Astrocyte (in vitro differentiated cells and primary cell): ENCODE measurements around the gene ENTPD8. TPM values are rescaled to one million over a fixed set of nuclear protein-coding genes. Genes with fewer than 3 reads are reported as not detected.

Experiments
- DNase-seq: peaks from one replicate; pipeline ENCODE4 v3.0.0-alpha.2; 2010; ENCODE audit warnings: low read depth
- FAIRE-seq: peaks from 2 replicates; lab custom pipeline; 2011; peaks lifted over from hg19 to GRCh38; lab: Jason Lieb, UNC
- H2AFZ ChIP-seq: 2 replicates; pipeline ENCODE4 v1.6.0; 2012; ENCODE audit warnings: low read depth, low read length, inconsistent platforms
- H3K27ac ChIP-seq: 2 replicates; pipeline ENCODE4 v1.5.1; 2011; ENCODE audit warnings: low read depth, low read length, inconsistent platforms
- H3K27me3 ChIP-seq: 2 replicates; pipeline ENCODE4 v1.6.0; 2011; ENCODE audit warnings: low read length, inconsistent platforms; ENCODE audit not compliant: insufficient read depth
- H3K36me3 ChIP-seq: 2 replicates; pipeline ENCODE4 v1.5.1; 2011; ENCODE audit warnings: low read length, inconsistent platforms; ENCODE audit not compliant: insufficient read depth
- H3K4me1 ChIP-seq: 2 replicates; pipeline ENCODE4 v1.5.1; 2011; ENCODE audit warnings: low read length, inconsistent platforms; ENCODE audit not compliant: insufficient read depth
- H3K4me2 ChIP-seq: 2 replicates; pipeline ENCODE4 v1.6.0; 2012; ENCODE audit warnings: low read length, inconsistent platforms
- H3K4me3 ChIP-seq: 2 replicates; pipeline ENCODE4 v1.5.1; 2011; ENCODE audit warnings: low read depth, mild to moderate bottlenecking, low read length, inconsistent platforms; ENCODE audit not compliant: insufficient read depth
- H3K79me2 ChIP-seq: 2 replicates; pipeline ENCODE4 v1.6.0; 2012; ENCODE audit warnings: mild to moderate bottlenecking, low read length, inconsistent platforms; ENCODE audit not compliant: insufficient read depth
- H3K9ac ChIP-seq: 2 replicates; pipeline ENCODE4 v1.6.0; 2012; ENCODE audit warnings: mild to moderate bottlenecking, low read length, inconsistent platforms
- H3K9me3 ChIP-seq: 2 replicates; pipeline ENCODE4 v1.5.1; 2012; ENCODE audit warnings: low read depth, mild to moderate bottlenecking, low read length, inconsistent platforms; ENCODE audit not compliant: insufficient read depth
- H4K20me1 ChIP-seq: 2 replicates; pipeline ENCODE4 v1.6.0; 2012; ENCODE audit warnings: low read length, inconsistent platforms; ENCODE audit not compliant: insufficient read depth
- H3K27ac Mint-ChIP-seq: one replicate; pipeline ENCODE4 v1.8.0; 2021; ENCODE audit warnings: mild to moderate bottlenecking, mixed read lengths; ENCODE audit not compliant: unreplicated experiment
- H3K27me3 Mint-ChIP-seq: one replicate; pipeline ENCODE4 v1.8.0; 2021; ENCODE audit warnings: low read depth, mixed read lengths; ENCODE audit not compliant: unreplicated experiment
- H3K36me3 Mint-ChIP-seq: one replicate; pipeline ENCODE4 v1.8.0; 2021; ENCODE audit warnings: low read depth, mixed read lengths; ENCODE audit not compliant: unreplicated experiment
- H3K4me1 Mint-ChIP-seq: one replicate; pipeline ENCODE4 v1.8.0; 2021; ENCODE audit warnings: low read depth, mixed read lengths; ENCODE audit not compliant: unreplicated experiment
- H3K4me3 Mint-ChIP-seq: one replicate; pipeline ENCODE4 v1.8.0; 2021; ENCODE audit warnings: mild to moderate bottlenecking, moderate library complexity, mixed read lengths; ENCODE audit not compliant: unreplicated experiment
- H3K9me3 Mint-ChIP-seq: one replicate; pipeline ENCODE4 v1.8.0; 2021; ENCODE audit warnings: mild to moderate bottlenecking, mixed read lengths; ENCODE audit not compliant: unreplicated experiment
- CTCF ChIP-seq: IDR thresholded peaks from 2 replicates; pipeline ENCODE4 v1.5.1; 2011; ENCODE audit warnings: low read depth, mild to moderate bottlenecking, inconsistent platforms, low read length, moderate library complexity; ENCODE audit not compliant: insufficient read depth
- EZH2 ChIP-seq: IDR thresholded peaks from 2 replicates; pipeline ENCODE4 v1.6.1; 2012; ENCODE audit warnings: mild to moderate bottlenecking, low read length, inconsistent platforms; ENCODE audit not compliant: insufficient read depth
- total RNA-seq: library from RNA; stranded (reverse); gene quantifications from 2 replicates; pipeline ENCODE4 v1.2.1, GENCODE V29; 2021

ENTPD8 gene
- total RNA-seq, 1 donor from 2014 or later, result 0.11 TPM

GRCh38 chr9:137485343-137486140 lies 44.4 kb upstream of the ENTPD8 start:
- H4K20me1 ChIP-seq, result no peaks in the 10 kb centered on the region
- Mint-ChIP-seq H3K9me3 (no peaks in the 10 kb centered on the region), H3K4me3 (no peak overlapping the region), H3K4me1 (peaks cover 7% of the 10 kb centered on the region), H3K36me3 (no peaks in the 10 kb centered on the region), H3K27ac (no peak overlapping the region), H3K27me3 (peaks cover 12% of the 10 kb centered on the region)
- H3K4me2 ChIP-seq, result no peak overlapping the region
- peaks cover 10% of the 10 kb centered on the region for H3K4me1 ChIP-seq
- no peak overlapping the region for H2AFZ ChIP-seq
- no peaks in the 10 kb centered on the region for H3K27me3 ChIP-seq
- FAIRE-seq (no peak), DNase-seq (no peak)
- TF ChIP-seq CTCF (no peak), EZH2 (no peak)
- no peaks in the 10 kb centered on the region for H3K36me3 ChIP-seq
- no peaks in the 10 kb centered on the region for H3K79me2 ChIP-seq
- no peak overlapping the region for H3K9ac ChIP-seq
- no peak overlapping the region for H3K4me3 ChIP-seq
- no peaks in the 10 kb centered on the region for H3K9me3 ChIP-seq
- no peak overlapping the region for H3K27ac ChIP-seq

GRCh38 chr9:137484551-137485315 lies 43.6 kb upstream of the ENTPD8 start:
- Mint-ChIP-seq H3K27ac (no peak overlapping the region), H3K4me1 (peaks cover 7% of the 10 kb centered on the region), H3K27me3 (peaks cover 10% of the 10 kb centered on the region), H3K9me3 (no peaks in the 10 kb centered on the region), H3K4me3 (no peak overlapping the region), H3K36me3 (no peaks in the 10 kb centered on the region)
- Histone ChIP-seq H3K79me2 (no peaks in the 10 kb centered on the region), H3K36me3 (no peaks in the 10 kb centered on the region), H3K9me3 (no peaks in the 10 kb centered on the region), H3K4me2 (no peak overlapping the region), H3K4me3 (no peak overlapping the region), H3K27me3 (no peaks in the 10 kb centered on the region), H3K9ac (no peak overlapping the region), H2AFZ (no peak overlapping the region), H3K4me1 (peaks cover 10% of the 10 kb centered on the region), H4K20me1 (no peaks in the 10 kb centered on the region), H3K27ac (no peak overlapping the region)
- no peak for DNase-seq
- FAIRE-seq, result no peak
- TF ChIP-seq CTCF (no peak), EZH2 (no peak)
